Neural progenitor cell (in vitro differentiated cells): Measurements from ENCODE around the gene OFD1. TPM values are rescaled to one million over a fixed set of nuclear protein-coding genes. Genes with fewer than 3 reads are reported as not detected.

ENCODE experiments used
- DNase-seq: peaks from one replicate; pipeline ENCODE4 v3.0.0-alpha.2; 2016; ENCODE audit warnings: low spot score
- H2AFZ ChIP-seq: fragments of 200-600 bp; sonication (generic); replicated peaks from 2 replicates; pipeline ENCODE4 v1.6.1; 2016; ENCODE audit warnings: antibody characterized with exemption
- H3F3A ChIP-seq: fragments of 200-600 bp; sonication (generic); 2 replicates; pipeline ENCODE4 v1.6.1; 2016; ENCODE audit warnings: antibody characterized with exemption, low read depth
- H3K27ac ChIP-seq: fragments of 200-600 bp; sonication (generic); 2 replicates; pipeline ENCODE4 v1.5.1; 2016; ENCODE audit warnings: mild to moderate bottlenecking
- H3K27me3 ChIP-seq: fragments of 200-600 bp; sonication (generic); 2 replicates; pipeline ENCODE4 v1.6.1; 2016; ENCODE audit warnings: mild to moderate bottlenecking, moderate library complexity
- H3K36me3 ChIP-seq: fragments of 200-600 bp; sonication (generic); 2 replicates; pipeline ENCODE4 v1.5.1; 2016
- H3K4me1 ChIP-seq: fragments of 200-600 bp; sonication (generic); 2 replicates; pipeline ENCODE4 v1.6.1; 2016; ENCODE audit warnings: mixed run types
- H3K4me2 ChIP-seq: fragments of 200-600 bp; sonication (generic); 2 replicates; pipeline ENCODE4 v1.6.1; 2016
- H3K4me3 ChIP-seq: fragments of 200-600 bp; sonication (generic); 2 replicates; pipeline ENCODE4 v1.5.1; 2016
- H3K79me2 ChIP-seq: fragments of 200-600 bp; sonication (generic); 2 replicates; pipeline ENCODE4 v1.6.1; 2016; ENCODE audit warnings: low read depth
- H3K9ac ChIP-seq: fragments of 200-600 bp; sonication (generic); 2 replicates; pipeline ENCODE4 v1.6.1; 2016
- H3K9me3 ChIP-seq: fragments of 200-600 bp; sonication (generic); 2 replicates; pipeline ENCODE4 v1.5.1; 2016; ENCODE audit warnings: low read depth
- H4K20me1 ChIP-seq: fragments of 200-600 bp; sonication (generic); 2 replicates; pipeline ENCODE4 v1.6.1; 2016; ENCODE audit warnings: low read depth
- H3K27ac Mint-ChIP-seq: 3 replicates; pipeline ENCODE4 v1.8.0; 2021; ENCODE audit warnings: mixed read lengths
- H3K27me3 Mint-ChIP-seq: 2 replicates; pipeline ENCODE4 v1.8.0; 2022; ENCODE audit warnings: low read depth, mild to moderate bottlenecking, inconsistent platforms, moderate library complexity, mixed read lengths; ENCODE audit not compliant: insufficient read depth
- H3K36me3 Mint-ChIP-seq: 3 replicates; pipeline ENCODE4 v1.8.0; 2021; ENCODE audit warnings: mixed read lengths
- H3K4me1 Mint-ChIP-seq: 3 replicates; pipeline ENCODE4 v1.8.0; 2021; ENCODE audit warnings: mixed read lengths
- H3K4me3 Mint-ChIP-seq: 3 replicates; pipeline ENCODE4 v1.8.0; 2021; ENCODE audit warnings: mild to moderate bottlenecking, moderate library complexity, mixed read lengths
- H3K9me3 Mint-ChIP-seq: 3 replicates; pipeline ENCODE4 v1.8.0; 2020; ENCODE audit warnings: mixed read lengths
- CTCF ChIP-seq: fragments of 200-600 bp; sonication (generic); IDR thresholded peaks from 2 replicates; pipeline ENCODE4 v1.5.1; 2017; ENCODE audit warnings: antibody characterized with exemption, mild to moderate bottlenecking
- EZH2 ChIP-seq: fragments of 200-600 bp; sonication (generic); IDR thresholded peaks from 2 replicates; pipeline ENCODE4 v1.6.1; 2017; ENCODE audit warnings: antibody characterized with exemption, mild to moderate bottlenecking, moderate library complexity
- EZH2phosphoT487 ChIP-seq: fragments of 200-600 bp; sonication (generic); IDR thresholded peaks from 2 replicates; pipeline ENCODE4 v1.6.1; 2017; ENCODE audit warnings: antibody characterized with exemption
- total RNA-seq: library from RNA; depleted of rRNA; stranded (reverse); fragments of >200 nt; gene quantifications from 2 replicates; pipeline ENCODE4 v1.2.3, GENCODE V29; 2015; ENCODE audit warnings: low replicate concordance

The OFD1 gene
- total RNA-seq, 1 donor from 2014 or later, result 36.0 TPM

GRCh38 chrX:13791145-13791544 is 56.6 kb downstream of the OFD1 start:
- H3K4me1 ChIP-seq, result peaks cover 9% of the 10 kb centered on the region
- H3K9ac ChIP-seq, result no peak overlapping the region
- TF ChIP-seq CTCF, result no peak
- TF ChIP-seq EZH2phosphoT487, result no peak
- TF ChIP-seq EZH2, result no peak
- peak overlapping the region; percentile 99 for H3K27ac Mint-ChIP-seq
- no peak for DNase-seq
- peaks cover 2% of the 10 kb centered on the region for H3K9me3 Mint-ChIP-seq
- no peaks in the 10 kb centered on the region for H3F3A ChIP-seq
- H3K79me2 ChIP-seq, result no peaks in the 10 kb centered on the region
- H3K36me3 ChIP-seq, result no peaks in the 10 kb centered on the region
- H3K4me2 ChIP-seq, result no peak overlapping the region
- H4K20me1 ChIP-seq, result no peaks in the 10 kb centered on the region
- H3K4me3 ChIP-seq, result no peak overlapping the region
- no peak overlapping the region for H3K4me3 Mint-ChIP-seq
- H3K9me3 ChIP-seq, result no peaks in the 10 kb centered on the region
- H3K36me3 Mint-ChIP-seq, result peaks cover 3% of the 10 kb centered on the region
- H3K27me3 Mint-ChIP-seq, result no peaks in the 10 kb centered on the region
- no peak overlapping the region for H3K27ac ChIP-seq
- no peaks in the 10 kb centered on the region for H3K27me3 ChIP-seq
- H2AFZ ChIP-seq, result no peak overlapping the region
- peaks cover 42% of the 10 kb centered on the region for H3K4me1 Mint-ChIP-seq

GRCh38 chrX:13791559-13791958 is 57.0 kb downstream of the OFD1 start:
- Mint-ChIP-seq H3K36me3 (peaks cover 3% of the 10 kb centered on the region), H3K4me1 (peaks cover 39% of the 10 kb centered on the region), H3K4me3 (peak overlapping the region; percentile 36), H3K27me3 (no peaks in the 10 kb centered on the region), H3K27ac (peak overlapping the region; percentile 99), H3K9me3 (peaks cover 2% of the 10 kb centered on the region)
- Histone ChIP-seq H2AFZ (no peak overlapping the region), H3K4me3 (no peak overlapping the region), H3K9me3 (no peaks in the 10 kb centered on the region), H3F3A (no peaks in the 10 kb centered on the region), H3K36me3 (no peaks in the 10 kb centered on the region), H3K4me2 (no peak overlapping the region), H4K20me1 (no peaks in the 10 kb centered on the region), H3K9ac (no peak overlapping the region), H3K27me3 (no peaks in the 10 kb centered on the region), H3K27ac (no peak overlapping the region), H3K79me2 (no peaks in the 10 kb centered on the region), H3K4me1 (peaks cover 9% of the 10 kb centered on the region)
- peak; percentile 6 for DNase-seq
- TF ChIP-seq CTCF, result no peak
- TF ChIP-seq EZH2phosphoT487, result no peak
- TF ChIP-seq EZH2, result no peak

GRCh38 chrX:13793897-13794296 is 59.3 kb downstream of the OFD1 start:
- H3K27ac ChIP-seq, result no peak overlapping the region

More at GRCh38 chrX:13793897-13794296, 59.3 kb downstream of the OFD1 start:
- H3K27ac Mint-ChIP-seq, result no peak overlapping the region
- peaks cover 39% of the 10 kb centered on the region for H3K4me1 Mint-ChIP-seq
- H3K36me3 Mint-ChIP-seq, result peaks cover 10% of the 10 kb centered on the region
- H3K79me2 ChIP-seq, result no peaks in the 10 kb centered on the region
- TF ChIP-seq EZH2phosphoT487 (no peak), EZH2 (no peak), CTCF (no peak)
- H3K27me3 Mint-ChIP-seq, result no peaks in the 10 kb centered on the region
- H2AFZ ChIP-seq, result no peak overlapping the region
- no peak overlapping the region for H3K9ac ChIP-seq
- H3K4me3 ChIP-seq, result no peak overlapping the region
- H4K20me1 ChIP-seq, result no peaks in the 10 kb centered on the region
- peaks cover 2% of the 10 kb centered on the region for H3K9me3 Mint-ChIP-seq
- no peaks in the 10 kb centered on the region for H3K9me3 ChIP-seq
- H3K4me1 ChIP-seq, result peaks cover 9% of the 10 kb centered on the region
- no peak overlapping the region for H3K4me2 ChIP-seq
- H3F3A ChIP-seq, result no peaks in the 10 kb centered on the region
- DNase-seq, result no peak
- no peaks in the 10 kb centered on the region for H3K36me3 ChIP-seq
- H3K4me3 Mint-ChIP-seq, result no peak overlapping the region
- no peaks in the 10 kb centered on the region for H3K27me3 ChIP-seq
